Stimulated activated CD8-positive, alpha-beta memory T cell treated with anti-CD3 and anti-CD28 coated beads, Interleukin-4, amount 100 ng/mL, for 1 hour (primary cell): ENCODE data around the gene CYP3A4.
"Not testable (repeated sequence)": the region's sequence is repeated elsewhere in the genome, so short reads cannot be mapped to it uniquely, and the experiment has no call there.

ENCODE experiments used
- DNase-seq, 2 donors: peaks; one replicate each; pipeline ENCODE4 v3.0.0-alpha.2; 2020; ENCODE audit warnings: low read depth in 2 of 2, low spot score in 1 of 2

The CYP3A4 gene

DNA sequence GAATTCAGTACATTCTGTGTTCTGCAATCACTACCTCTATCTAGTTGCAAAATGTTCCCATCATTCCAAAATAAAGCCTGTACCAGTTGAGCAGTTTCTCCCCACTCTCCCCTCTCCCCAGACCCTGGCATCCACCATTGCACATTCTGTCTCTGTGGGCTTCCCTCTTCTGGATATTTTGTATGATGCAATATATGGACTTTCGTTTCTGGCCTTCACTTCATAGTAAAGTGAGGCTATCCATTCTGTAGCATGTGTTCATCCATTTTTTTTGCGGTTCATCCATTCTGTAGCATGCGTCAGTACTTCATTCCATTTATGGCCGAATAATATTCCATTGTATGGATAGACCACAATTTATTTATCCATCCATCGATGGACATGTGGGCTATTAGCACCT, 9.5 kb upstream of the CYP3A4 start:
- DNase-seq: no peak

DNA sequence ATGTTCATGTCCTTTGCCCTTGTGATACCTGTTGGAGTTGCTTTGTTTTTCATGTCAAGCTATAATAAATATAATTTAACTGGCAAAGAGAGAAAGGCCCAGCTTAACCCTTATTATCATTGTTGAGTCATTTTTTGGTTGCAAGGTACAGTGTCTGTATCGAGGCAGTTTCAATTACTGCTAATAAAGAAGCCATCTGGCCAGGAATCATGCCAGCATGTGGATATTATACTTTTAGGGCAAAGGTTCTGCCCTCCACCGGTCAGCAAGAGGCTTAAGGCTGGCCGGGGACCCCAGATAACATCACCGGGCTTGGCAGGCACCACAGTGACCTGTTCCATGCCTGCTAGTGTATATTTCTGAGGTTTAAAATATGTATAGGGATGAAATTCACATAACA, 9.0 kb upstream of the CYP3A4 start:
- no peak for DNase-seq

- DNase-seq: no peak
Measured at GRCh38 chr7:99791667-99792369, 7.8 kb upstream of the CYP3A4 start.

GRCh38 chr7:99791021-99791420, 7.0 kb upstream of the CYP3A4 start:
- no peak for DNase-seq

DNA sequence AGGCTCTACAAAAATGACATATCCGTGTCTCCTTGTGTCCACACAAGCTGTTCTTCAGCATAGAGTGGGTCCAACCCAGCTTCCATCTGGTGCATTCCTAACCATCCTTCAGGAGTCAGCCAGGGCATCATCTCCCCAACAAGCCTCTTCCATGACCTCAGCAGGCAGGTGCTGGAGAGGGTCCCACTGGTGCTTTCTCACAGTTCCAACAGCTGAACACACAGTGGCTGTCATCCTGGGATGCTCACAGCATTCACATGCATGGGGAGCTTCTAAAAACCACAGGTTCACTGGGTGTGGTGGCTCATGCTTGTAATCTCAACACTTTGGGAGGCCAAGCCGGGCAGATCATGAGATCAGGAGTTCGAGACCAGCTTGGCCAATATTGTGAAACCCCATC, 6.4 kb upstream of the CYP3A4 start:
- no peak for DNase-seq

DNA sequence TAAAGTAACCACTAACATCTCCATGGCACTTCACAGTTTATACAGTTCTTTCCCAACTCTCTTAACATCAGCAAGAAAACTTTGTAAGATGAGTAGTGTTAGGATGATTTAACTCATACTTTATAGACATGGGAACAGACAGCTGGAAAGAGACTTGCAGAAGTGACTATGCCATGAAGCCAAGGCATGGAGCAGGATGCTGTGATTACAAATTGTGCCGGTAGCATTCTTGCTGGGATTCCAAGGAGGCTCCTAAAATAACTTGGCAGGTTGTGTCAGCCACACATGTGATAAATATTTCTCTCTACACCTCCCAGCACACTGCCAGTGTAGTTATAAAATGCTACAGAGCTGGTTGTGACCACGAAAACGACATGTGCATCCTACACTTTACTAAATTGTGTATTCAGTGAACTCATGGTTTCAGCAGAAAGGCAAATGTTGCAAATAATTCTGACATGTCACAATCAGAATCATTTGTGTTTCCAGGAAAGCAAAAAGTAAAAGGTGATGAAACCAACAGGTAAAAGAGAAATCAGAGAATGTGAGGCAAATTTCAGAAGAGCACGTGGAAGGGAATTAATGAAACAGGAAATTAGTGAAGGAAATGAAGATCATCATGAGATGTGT, 5.6 kb upstream of the CYP3A4 start:
- DNase-seq: no peak

DNA sequence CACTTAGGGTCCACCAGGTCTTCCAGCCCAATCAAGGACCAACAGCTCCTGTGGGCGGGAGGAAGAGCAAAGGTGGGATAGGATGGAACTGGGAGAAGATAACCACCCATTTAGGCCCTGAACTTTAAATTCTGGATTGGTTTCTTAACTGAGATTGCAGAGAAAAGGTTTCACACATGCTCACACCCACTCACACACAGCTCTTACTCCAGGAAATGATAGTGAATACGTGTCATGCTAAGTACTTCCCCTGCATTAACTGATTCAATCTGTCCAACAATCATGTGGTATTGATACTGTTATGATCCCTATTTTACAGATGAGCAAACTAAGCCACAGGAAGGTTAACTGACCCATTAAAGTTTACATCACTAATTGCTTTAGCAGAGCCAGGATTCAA, 4.6 kb upstream of the CYP3A4 start:
- no peak for DNase-seq

DNA sequence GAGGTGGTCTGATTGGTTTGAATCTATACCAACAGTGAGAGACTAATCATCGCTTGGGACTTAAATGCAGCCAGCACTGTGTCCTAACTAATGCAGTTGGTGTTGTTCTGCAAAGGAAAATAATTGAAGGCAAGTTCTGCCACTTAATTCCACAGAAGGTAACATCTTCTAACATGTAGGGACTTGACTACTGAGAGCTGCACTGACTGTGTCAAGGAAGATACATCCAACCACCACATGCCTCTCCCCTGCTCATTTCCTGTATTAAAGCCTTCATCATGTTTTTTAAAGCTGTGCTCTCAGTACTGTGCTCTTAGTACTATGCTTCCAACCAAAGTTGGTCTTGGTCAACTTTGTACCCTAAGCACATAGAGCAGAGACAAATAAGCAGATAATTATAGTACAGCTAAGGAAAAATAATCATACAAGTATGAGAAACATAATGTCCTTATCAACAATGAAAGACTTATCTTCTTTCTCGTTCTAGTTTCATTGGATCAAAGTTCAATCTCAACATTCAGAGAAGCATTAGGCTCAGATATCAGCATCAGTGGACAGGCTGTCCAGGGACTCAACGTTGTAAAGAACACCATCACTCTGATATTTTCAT, 2.8 kb upstream of the CYP3A4 start:
- DNase-seq: no peak

- not testable (repeated sequence) for DNase-seq
Measured at GRCh38 chr7:99785654-99786053, 1.7 kb upstream of the CYP3A4 start.

GRCh38 chr7:99782012-99782953, 1.7 kb downstream of the CYP3A4 start:
- no peak for DNase-seq

DNA sequence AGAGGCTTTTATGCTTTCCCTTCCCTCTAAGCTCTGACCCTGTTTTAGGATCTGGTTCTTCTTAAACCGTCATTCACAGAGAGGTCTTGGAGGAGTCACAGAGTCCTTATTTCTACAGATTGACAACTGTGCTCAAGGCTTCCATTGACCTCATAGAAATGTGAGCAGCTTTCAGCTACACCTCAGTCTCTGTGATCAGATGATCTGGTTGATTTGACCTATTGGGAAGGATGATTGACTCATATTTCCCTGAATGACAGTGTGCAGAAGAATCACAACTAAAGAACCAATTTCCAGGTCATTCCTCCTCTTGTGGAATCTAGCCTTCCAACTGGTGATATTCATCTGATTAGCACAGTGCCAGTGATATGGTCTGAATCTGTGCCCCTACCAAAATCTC, 3.4 kb downstream of the CYP3A4 start:
- DNase-seq: no peak

GRCh38 chr7:99779949-99780348, 4.0 kb downstream of the CYP3A4 start:
- DNase-seq: no peak

DNA sequence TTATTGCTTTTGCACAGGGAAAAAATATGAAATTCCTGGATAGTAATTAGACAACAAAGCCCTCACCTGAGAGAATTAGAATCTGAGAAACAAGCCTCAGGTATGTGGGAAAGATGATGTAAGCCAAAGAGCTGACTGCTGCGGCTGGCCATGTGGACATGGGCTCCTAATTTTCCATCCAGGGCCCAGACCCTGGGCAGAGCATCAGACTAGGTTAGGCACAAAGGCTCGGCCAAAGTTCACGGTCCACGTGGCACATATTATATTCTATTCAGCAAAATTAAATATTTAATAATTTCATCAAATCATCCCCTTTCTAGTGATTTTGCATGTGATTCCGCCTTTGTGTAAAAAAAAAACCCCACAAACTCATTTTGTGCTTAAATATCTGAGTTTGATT, 5.1 kb downstream of the CYP3A4 start:
- DNase-seq: no peak

- not testable (repeated sequence) for DNase-seq
Measured at GRCh38 chr7:99773395-99773794, 10.6 kb downstream of the CYP3A4 start.

- no peak for DNase-seq
Measured at GRCh38 chr7:99772565-99772964, 11.4 kb downstream of the CYP3A4 start.

- DNase-seq: not testable (repeated sequence)
Measured at GRCh38 chr7:99769494-99769893, 14.5 kb downstream of the CYP3A4 start.

DNA sequence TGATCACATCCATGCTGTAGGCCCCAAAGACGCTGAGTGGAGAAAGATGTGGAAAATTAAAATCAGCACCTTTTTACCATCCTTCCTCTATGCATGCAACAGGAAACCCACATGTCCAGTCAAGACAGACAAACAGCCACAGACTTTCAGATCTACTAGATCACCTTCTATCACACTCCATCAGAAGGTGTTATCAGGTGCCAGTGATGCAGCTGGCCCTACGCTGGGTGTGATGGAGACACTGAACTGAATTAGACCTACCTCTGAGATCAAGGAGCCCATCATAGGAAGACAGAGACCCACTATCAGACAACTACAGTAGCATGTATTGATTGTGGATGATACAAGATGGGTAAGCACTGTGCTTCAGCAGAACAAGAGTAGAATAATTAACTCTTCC, 15.5 kb downstream of the CYP3A4 start:
- DNase-seq: no peak

- DNase-seq: no peak
Measured at GRCh38 chr7:99767662-99768061, 16.3 kb downstream of the CYP3A4 start.

DNA sequence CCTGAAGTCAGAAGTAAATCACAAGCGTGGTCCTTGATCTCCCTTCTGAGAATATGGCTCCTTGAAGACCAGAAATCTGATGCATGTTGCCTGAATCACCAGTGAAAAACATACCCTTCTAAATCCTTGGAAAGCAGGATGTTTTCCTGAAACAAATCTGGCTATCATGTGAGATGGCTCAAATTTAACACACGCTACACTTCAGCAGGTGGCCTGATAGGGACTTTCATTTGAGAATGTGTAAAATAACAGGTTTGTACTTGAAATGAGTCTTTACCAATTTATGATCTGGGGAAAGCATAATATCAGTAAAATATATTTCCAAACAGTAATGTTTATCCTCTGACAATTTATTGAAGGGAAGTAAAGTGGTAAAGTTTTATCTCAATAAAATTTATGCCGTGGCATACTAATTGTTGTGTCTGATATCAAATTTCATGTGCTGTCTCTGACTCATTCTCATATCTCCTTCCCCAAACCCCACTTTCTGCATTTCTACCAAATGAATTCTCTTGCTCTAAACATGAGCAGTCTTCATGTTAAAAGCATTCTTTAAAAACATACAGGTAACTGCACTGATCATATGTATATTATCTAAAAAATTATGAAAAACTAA, 17.4 kb downstream of the CYP3A4 start:
- no peak for DNase-seq

GRCh38 chr7:99764478-99764877, 19.5 kb downstream of the CYP3A4 start:
- no peak for DNase-seq

DNA sequence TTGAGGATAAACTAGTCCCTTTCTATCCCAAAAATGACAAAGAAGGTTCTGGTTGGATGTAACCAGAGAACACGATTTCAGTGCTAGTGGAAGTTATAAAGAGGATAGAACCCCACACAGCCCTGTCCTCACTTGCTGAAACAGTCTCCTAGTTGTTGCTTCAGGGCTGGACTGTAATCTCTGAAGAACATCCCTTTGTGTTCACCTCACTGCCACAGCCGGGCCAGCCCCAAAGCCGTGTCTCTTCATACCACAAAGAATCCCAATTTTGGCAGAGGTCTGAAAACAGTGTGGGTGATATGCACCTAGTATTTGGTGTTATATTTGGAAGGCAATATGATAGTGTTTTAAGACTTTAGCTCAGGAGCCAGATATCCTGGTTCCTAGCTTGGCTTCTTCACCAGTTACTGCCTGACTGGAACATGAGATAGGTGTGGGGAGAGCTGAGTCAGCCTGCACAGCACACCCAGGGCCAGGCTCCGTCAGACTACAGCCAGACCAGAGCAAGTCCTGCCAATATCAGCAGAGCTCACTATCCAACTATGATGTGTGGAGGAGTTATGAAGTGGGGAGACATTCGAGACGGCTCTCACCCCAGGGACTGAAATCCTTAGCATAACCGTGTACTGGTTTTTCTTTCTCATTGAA, 21.2 kb downstream of the CYP3A4 start:
- no peak for DNase-seq
